Right ventricle myocardium superior (tissue), 1 donor: Measurements from ENCODE around the gene DMWD. TPM values are rescaled to one million over a fixed set of nuclear protein-coding genes. Genes with fewer than 3 reads are reported as not detected.

Experiments used
- total RNA-seq: library from RNA; stranded (reverse); fragmentation: NEBNext Ultra II Directional; extraction: Animal tissue kit (Norgen Biotek cat#: 25700); gene quantifications from one replicate; pipeline ENCODE4 v1.2.1, GENCODE V29; 2021
- donor health status: DM: no; HTN: yes; CAD: no; lungs with severe emphysema.

The DMWD gene
- total RNA-seq, 1 donor from 2014 or later, result 57.2 TPM

Other genes starting within 250 kb of the DMWD start
- gene OPA3, start 208.0 kb downstream of the DMWD start, total RNA-seq, result 22.8 TPM
- gene GPR4, start 190.6 kb downstream of the DMWD start, total RNA-seq, result 5.3 TPM
- gene EML2, start 153.4 kb downstream of the DMWD start, total RNA-seq, result 30.6 TPM
- 3.8 TPM for gene GIPR, start 124.6 kb downstream of the DMWD start, total RNA-seq
- gene SNRPD2, start 100.9 kb downstream of the DMWD start, total RNA-seq, result 251 TPM
- 1.6 TPM for gene QPCTL, start 100.2 kb downstream of the DMWD start, total RNA-seq
- 14.5 TPM for gene FBXO46, start 61.9 kb downstream of the DMWD start, total RNA-seq
- gene MEIOSIN, start 59.4 kb downstream of the DMWD start, total RNA-seq, result not detected
- 22.0 TPM for gene SIX5, start 23.6 kb downstream of the DMWD start, total RNA-seq
- 237 TPM for gene DMPK, start 10.4 kb downstream of the DMWD start, total RNA-seq
- 0.08 TPM for gene RSPH6A, start 22.5 kb upstream of the DMWD start, total RNA-seq
- gene SYMPK, start 70.3 kb upstream of the DMWD start, total RNA-seq, result 29.6 TPM
- not detected for gene FOXA3, start 71.5 kb upstream of the DMWD start, total RNA-seq
- gene IRF2BP1, start 93.3 kb upstream of the DMWD start, total RNA-seq, result 20.0 TPM
- 15.2 TPM for gene MYPOP, start 109.8 kb upstream of the DMWD start, total RNA-seq
- not detected for gene NANOS2, start 121.9 kb upstream of the DMWD start, total RNA-seq
- 3.7 TPM for gene NOVA2, start 181.0 kb upstream of the DMWD start, total RNA-seq
- gene CCDC61, start 202.6 kb upstream of the DMWD start, total RNA-seq, result 6.8 TPM
- gene PGLYRP1, start 230.2 kb upstream of the DMWD start, total RNA-seq, result not detected
- not detected for gene IGFL4, start 248.2 kb upstream of the DMWD start, total RNA-seq